Measurements from ENCODE around the gene PFN1.

Gene PFN1

GRCh38 chr17:4956493-4957061, 8.2 kb upstream of the PFN1 start:
- Histone ChIP-seq H3K36me3 (replicated peaks; ENCODE audit: insufficient read depth, low read length) (no peaks in the 10 kb centered on the region), H3K79me2 (ENCODE audit: low read length) (no peaks in the 10 kb centered on the region), H4K20me1 (ENCODE audit: insufficient read depth, low read length) (no peaks in the 10 kb centered on the region), H3K4me1 (ENCODE audit: low read length) (0 out of 2 replicates have a peak, but pooled peaks cover 2% of the 10 kb centered on the region), H3K9me3 (replicated peaks; ENCODE audit: insufficient read depth, low read length) (no peaks in the 10 kb centered on the region), H3F3A (ENCODE audit: insufficient read depth, low read length) (no peaks in the 10 kb centered on the region), H3K27me3 (replicated peaks; ENCODE audit: insufficient read depth, low read length) (no peaks in the 10 kb centered on the region), H3K4me3 (ENCODE audit: low read length) (no peak overlapping the region), H3K9ac (ENCODE audit: low read length) (no peak overlapping the region), H2AFZ (ENCODE audit: low read length) (no peak overlapping the region), H3K9me2 (replicated peaks; ENCODE audit: insufficient read depth, low read length) (no peaks in the 10 kb centered on the region), H3K27ac (ENCODE audit: low read length) (no peak overlapping the region), H3K4me2 (ENCODE audit: low read depth, low read length) (no peak overlapping the region)
- peak; percentile 39 for DNase-seq
- peak; percentile 53 for TF ChIP-seq CTCF (IDR thresholded peaks at IDR 0.05; ENCODE audit: low read length)
- no peak for TF ChIP-seq EZH2 (optimal IDR thresholded peaks at IDR 0.05; ENCODE audit: low read depth, low read length)

GRCh38 chr17:4955091-4955490, 6.8 kb upstream of the PFN1 start:
- TF ChIP-seq CTCF (IDR thresholded peaks at IDR 0.05; ENCODE audit: low read length) = no peak
- TF ChIP-seq EZH2 (optimal IDR thresholded peaks at IDR 0.05; ENCODE audit: low read depth, low read length) = no peak
- no peak for TF ChIP-seq EZH2phosphoT487 (IDR thresholded peaks at IDR 0.05; ENCODE audit: low read length)
- no peaks in the 10 kb centered on the region for H3K36me3 ChIP-seq (replicated peaks; ENCODE audit: insufficient read depth, low read length)
- no peak for DNase-seq
- H3K9me3 ChIP-seq (replicated peaks; ENCODE audit: insufficient read depth, low read length) = no peaks in the 10 kb centered on the region
- H3K9me2 ChIP-seq (replicated peaks; ENCODE audit: insufficient read depth, low read length) = no peaks in the 10 kb centered on the region
- H3K27me3 ChIP-seq (replicated peaks; ENCODE audit: insufficient read depth, low read length) = no peaks in the 10 kb centered on the region
- peaks cover 5% of the 10 kb centered on the region; the same call in 1 of the 2 replicates for H3F3A ChIP-seq (ENCODE audit: insufficient read depth, low read length)
- H4K20me1 ChIP-seq (ENCODE audit: insufficient read depth, low read length) = no peaks in the 10 kb centered on the region
- no peak overlapping the region for H3K4me2 ChIP-seq (ENCODE audit: low read depth, low read length)
- H2AFZ ChIP-seq (ENCODE audit: low read length) = no peak overlapping the region
- H3K4me3 ChIP-seq (ENCODE audit: low read length) = no peak overlapping the region
- H3K9ac ChIP-seq (ENCODE audit: low read length) = no peak overlapping the region
- peaks cover 14% of the 10 kb centered on the region; the same call in 1 of the 2 replicates for H3K4me1 ChIP-seq (ENCODE audit: low read length)
- no peak overlapping the region for H3K27ac ChIP-seq (ENCODE audit: low read length)
- H3K79me2 ChIP-seq (ENCODE audit: low read length) = peaks cover 5% of the 10 kb centered on the region; the same call in 1 of the 2 replicates

GRCh38 chr17:4953451-4953961, 5.2 kb upstream of the PFN1 start:
- Histone ChIP-seq H3K27ac (ENCODE audit: low read length) (no peak overlapping the region), H3K9me2 (replicated peaks; ENCODE audit: insufficient read depth, low read length) (no peaks in the 10 kb centered on the region), H3K4me1 (ENCODE audit: low read length) (peaks cover 14% of the 10 kb centered on the region; the same call in 1 of the 2 replicates), H3K4me3 (ENCODE audit: low read length) (no peak overlapping the region), H3K9me3 (replicated peaks; ENCODE audit: insufficient read depth, low read length) (no peaks in the 10 kb centered on the region), H3K79me2 (ENCODE audit: low read length) (peaks cover 6% of the 10 kb centered on the region; the same call in 1 of the 2 replicates), H3K9ac (ENCODE audit: low read length) (no peak overlapping the region), H4K20me1 (ENCODE audit: insufficient read depth, low read length) (no peaks in the 10 kb centered on the region), H3K27me3 (replicated peaks; ENCODE audit: insufficient read depth, low read length) (no peaks in the 10 kb centered on the region), H3K4me2 (ENCODE audit: low read depth, low read length) (no peak overlapping the region), H3K36me3 (replicated peaks; ENCODE audit: insufficient read depth, low read length) (no peaks in the 10 kb centered on the region), H2AFZ (ENCODE audit: low read length) (no peak overlapping the region), H3F3A (ENCODE audit: insufficient read depth, low read length) (peaks cover 18% of the 10 kb centered on the region)
- no peak for DNase-seq
- no peak for TF ChIP-seq CTCF (IDR thresholded peaks at IDR 0.05; ENCODE audit: low read length)

Measured in MM.1S (cell line).